ENCODE data around the gene CYB5RL. TPM values are rescaled to one million over a fixed set of nuclear protein-coding genes. Genes with fewer than 3 reads are reported as not detected.

CYB5RL gene
- total RNA-seq, 4 donors from 2014 or later: 2.2 to 4.1 (median 3.0) TPM

DNA sequence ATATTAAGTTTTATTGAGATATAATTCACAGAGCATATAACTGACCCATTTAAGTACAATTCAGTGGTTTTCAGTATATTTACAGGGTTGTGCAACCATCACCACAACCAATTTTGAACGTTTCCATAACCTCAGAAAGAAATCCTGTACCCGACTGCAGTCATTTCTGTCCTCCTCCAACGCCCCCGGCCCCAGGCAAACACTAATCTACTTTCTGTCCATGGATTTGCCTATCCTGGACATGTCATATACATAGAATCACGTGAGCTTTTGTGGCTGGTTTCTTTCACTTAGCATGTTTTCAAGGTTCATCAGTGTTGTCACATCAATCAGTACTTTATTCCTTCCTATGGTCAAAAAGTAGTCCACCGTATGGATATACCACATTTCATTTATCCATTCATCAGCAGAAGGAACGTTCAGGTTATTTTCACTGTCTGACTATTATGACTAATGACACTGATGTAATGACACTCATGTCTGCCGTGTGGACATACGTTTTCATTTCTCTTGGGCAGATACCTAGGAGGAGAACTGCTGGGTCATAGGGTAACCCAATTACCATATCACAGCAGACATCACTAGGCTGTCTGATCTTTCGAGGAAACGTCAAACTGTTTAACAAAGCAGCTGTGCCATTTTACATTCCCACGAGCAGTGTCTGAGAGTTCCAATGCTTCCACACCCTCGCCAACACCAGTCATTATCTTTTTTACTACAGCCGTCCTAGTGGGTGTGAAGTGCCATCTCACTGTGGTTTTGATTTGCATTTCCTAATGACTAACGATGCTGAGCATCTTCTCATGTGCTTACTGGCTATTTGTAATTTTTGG is 30.9 kb upstream of the CYB5RL start:
- H3K27me3 ChIP-seq: no peaks in the 10 kb centered on the region
- H3K9me3 ChIP-seq: no peaks in the 10 kb centered on the region
- no peak for ATAC-seq
- H3K4me3 ChIP-seq: no peak overlapping the region
- H3K27ac ChIP-seq: no peak overlapping the region
- WGBS, 2 donors (ENCODE audit: low coverage in 1 of 2): 64 to 67% methylated on average over 15 of the region's 15 CpGs
- H3K4me1 ChIP-seq: peaks cover 0 to 32% (median 5%) of the 10 kb centered on the region in 3 donors
- TF ChIP-seq EP300 (IDR thresholded peaks at IDR 0.05): no peak
- TF ChIP-seq POLR2A (IDR thresholded peaks at IDR 0.05): no peak
- no peak for TF ChIP-seq POLR2AphosphoS5 (IDR thresholded peaks at IDR 0.05)
- TF ChIP-seq, protein P1, sequence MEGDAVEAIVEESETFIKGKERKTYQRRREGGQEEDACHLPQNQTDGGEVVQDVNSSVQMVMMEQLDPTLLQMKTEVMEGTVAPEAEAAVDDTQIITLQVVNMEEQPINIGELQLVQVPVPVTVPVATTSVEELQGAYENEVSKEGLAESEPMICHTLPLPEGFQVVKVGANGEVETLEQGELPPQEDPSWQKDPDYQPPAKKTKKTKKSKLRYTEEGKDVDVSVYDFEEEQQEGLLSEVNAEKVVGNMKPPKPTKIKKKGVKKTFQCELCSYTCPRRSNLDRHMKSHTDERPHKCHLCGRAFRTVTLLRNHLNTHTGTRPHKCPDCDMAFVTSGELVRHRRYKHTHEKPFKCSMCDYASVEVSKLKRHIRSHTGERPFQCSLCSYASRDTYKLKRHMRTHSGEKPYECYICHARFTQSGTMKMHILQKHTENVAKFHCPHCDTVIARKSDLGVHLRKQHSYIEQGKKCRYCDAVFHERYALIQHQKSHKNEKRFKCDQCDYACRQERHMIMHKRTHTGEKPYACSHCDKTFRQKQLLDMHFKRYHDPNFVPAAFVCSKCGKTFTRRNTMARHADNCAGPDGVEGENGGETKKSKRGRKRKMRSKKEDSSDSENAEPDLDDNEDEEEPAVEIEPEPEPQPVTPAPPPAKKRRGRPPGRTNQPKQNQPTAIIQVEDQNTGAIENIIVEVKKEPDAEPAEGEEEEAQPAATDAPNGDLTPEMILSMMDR (IDR thresholded peaks at IDR 0.05): no peak
- peaks cover 0 to 31% of the 10 kb centered on the region in 2 donors for H3K36me3 ChIP-seq

DNA sequence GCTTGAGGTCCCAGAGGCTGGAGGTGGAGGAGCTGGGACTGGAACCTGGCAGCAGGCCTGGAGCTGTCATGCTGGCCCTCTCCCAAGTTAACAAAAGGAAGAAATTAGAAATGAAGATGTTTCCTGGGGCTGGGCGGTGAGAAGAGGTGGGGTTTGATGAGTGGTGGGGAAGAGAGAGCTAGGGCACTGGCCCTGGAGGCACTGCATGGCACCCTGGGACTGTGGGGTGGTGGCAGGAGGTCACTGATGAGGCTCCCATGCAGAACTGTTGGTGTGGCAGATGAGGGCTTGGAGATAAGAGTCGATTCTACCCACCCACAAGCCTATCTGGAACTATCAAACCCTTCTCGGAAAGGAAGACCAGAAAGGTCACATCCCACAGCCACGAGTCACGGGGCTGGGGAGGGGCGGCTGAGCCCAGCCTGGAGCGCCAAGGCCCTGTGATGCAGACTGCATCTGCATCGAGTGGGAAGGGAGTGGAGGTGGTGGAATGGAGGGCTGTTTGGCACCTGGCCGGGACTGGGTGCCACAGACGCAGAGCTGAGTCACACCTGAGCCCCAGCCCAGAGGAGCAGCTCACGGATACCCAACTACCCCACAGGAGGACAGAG is 29.6 kb upstream of the CYB5RL start:
- H3K9me3 ChIP-seq: no peaks in the 10 kb centered on the region
- H3K4me1 ChIP-seq: peaks cover 0 to 32% (median 5%) of the 10 kb centered on the region in 3 donors
- peak overlapping the region in 2 of 4 donors; percentile 18 to 43 for H3K27ac ChIP-seq
- no peak overlapping the region for H3K4me3 ChIP-seq
- no peak for TF ChIP-seq EP300 (IDR thresholded peaks at IDR 0.05)
- TF ChIP-seq POLR2A (IDR thresholded peaks at IDR 0.05): no peak
- TF ChIP-seq, protein P1 (IDR thresholded peaks at IDR 0.05): no peak
- TF ChIP-seq POLR2AphosphoS5 (IDR thresholded peaks at IDR 0.05): peak; percentile 4
- ATAC-seq: peak; percentile 41
- H3K36me3 ChIP-seq: peaks cover 0 to 38% of the 10 kb centered on the region in 2 donors
- H3K27me3 ChIP-seq: no peaks in the 10 kb centered on the region
- 28% methylated on average over 6 of the region's 11 CpGs; no CpG with 5 or more reads in 1 of the 2 donors for WGBS, 2 donors (ENCODE audit: low coverage in 1 of 2)

DNA sequence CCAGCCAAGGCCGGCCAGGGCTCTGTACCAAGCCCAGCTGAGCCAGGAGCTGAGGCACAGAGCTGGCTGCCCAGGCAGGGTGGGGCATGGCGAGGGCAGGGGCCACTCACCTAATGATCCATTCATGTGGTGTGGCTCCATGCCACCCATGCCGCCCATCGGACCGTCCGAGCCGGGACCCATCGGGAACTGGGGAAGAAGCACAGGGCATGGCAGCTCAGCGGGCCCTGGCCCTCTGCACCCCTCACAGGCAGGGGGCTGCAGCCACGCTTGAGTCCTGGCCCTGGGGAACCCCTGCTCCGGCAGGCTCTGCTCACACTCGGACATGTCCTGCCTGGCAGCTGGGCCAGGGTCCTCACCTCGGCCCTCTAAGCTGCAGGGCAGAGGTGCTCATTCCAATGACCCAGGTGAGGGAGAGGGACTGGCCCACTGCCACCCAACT is 28.8 kb upstream of the CYB5RL start:
- ATAC-seq: no peak

DNA sequence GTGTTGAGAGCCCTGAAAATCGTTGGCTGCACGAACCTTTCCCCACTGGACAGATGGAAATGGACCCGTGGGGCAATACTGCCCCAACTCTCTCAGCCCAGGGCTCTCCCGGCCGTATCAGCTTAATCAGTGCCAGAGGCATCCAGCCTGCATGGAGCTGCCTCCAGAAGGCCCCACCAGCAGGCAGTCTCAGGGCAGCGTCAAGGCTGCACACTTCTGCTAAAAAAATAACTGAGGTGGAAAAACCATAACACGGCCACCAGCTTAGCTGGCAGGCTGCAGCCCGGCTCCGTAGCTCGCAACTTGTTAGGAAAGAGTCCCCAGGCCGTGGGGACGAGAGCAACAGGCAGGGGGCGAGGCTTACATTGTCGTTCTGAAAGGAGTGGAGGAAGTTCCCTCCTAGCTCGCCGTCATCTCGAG is 28.1 kb upstream of the CYB5RL start:
- Histone ChIP-seq H3K9me3 (no peaks in the 10 kb centered on the region), H3K4me3 (no peak overlapping the region), H3K4me1 (peaks cover 0 to 32% (median 5%) of the 10 kb centered on the region in 3 donors), H3K36me3 (peaks cover 0 to 41% of the 10 kb centered on the region in 2 donors), H3K27ac (peak overlapping the region in 1 of 4 donors; percentile 19), H3K27me3 (no peaks in the 10 kb centered on the region)
- no peak for TF ChIP-seq EP300 (IDR thresholded peaks at IDR 0.05)
- TF ChIP-seq POLR2A (IDR thresholded peaks at IDR 0.05): no peak
- TF ChIP-seq, protein P1 (IDR thresholded peaks at IDR 0.05): no peak
- 46 to 60% methylated on average over 1 to 6 of the region's 17 CpGs for WGBS, 2 donors (ENCODE audit: low coverage in 1 of 2)
- no peak for ATAC-seq

More for the DNA sequence above, 28.8 kb upstream of the CYB5RL start:
- Histone ChIP-seq H3K9me3 (no peaks in the 10 kb centered on the region), H3K4me1 (peaks cover 0 to 32% (median 5%) of the 10 kb centered on the region in 3 donors), H3K36me3 (peaks cover 0 to 41% of the 10 kb centered on the region in 2 donors), H3K4me3 (no peak overlapping the region), H3K27ac (peak overlapping the region in 2 of 4 donors; percentile 18 to 43), H3K27me3 (no peaks in the 10 kb centered on the region)
- no peak for TF ChIP-seq POLR2A (IDR thresholded peaks at IDR 0.05)
- no peak for TF ChIP-seq POLR2AphosphoS5 (IDR thresholded peaks at IDR 0.05)
- TF ChIP-seq EP300 (IDR thresholded peaks at IDR 0.05): no peak
- TF ChIP-seq, protein P1 (IDR thresholded peaks at IDR 0.05): no peak
- no CpG with 5 or more reads among the region's 13 CpGs for whole genome bisulfite sequencing, 2 donors (ENCODE audit: low coverage in 1 of 2)
